Osteocyte (in vitro differentiated cells): ENCODE results near the gene INHBE. TPM values are rescaled to one million over a fixed set of nuclear protein-coding genes. Genes with fewer than 3 reads are reported as not detected.

ENCODE experiments used
- total RNA-seq: library from RNA; stranded (reverse); gene quantifications from 2 replicates; pipeline ENCODE4 v1.2.1, GENCODE V29; 2021

INHBE gene
- total RNA-seq, 1 donor from 2014 or later: 1.3 TPM

Other genes with a start within 250 kb of the INHBE start
- 62.6 and 63.8 TPM in 2 replicates for gene NXPH4, start 238.5 kb upstream of the INHBE start, total RNA-seq
- gene SHMT2, start 225.6 kb upstream of the INHBE start, total RNA-seq: 263 and 290 TPM in 2 replicates
- 1.8 and 2.4 TPM in 2 replicates for gene STAC3, start 204.1 kb upstream of the INHBE start, total RNA-seq
- gene R3HDM2, start 24.3 kb upstream of the INHBE start, total RNA-seq: 62.2 and 65.0 TPM in 2 replicates
- not detected in 2 replicates for gene INHBC, start 20.5 kb upstream of the INHBE start, total RNA-seq
- gene GLI1, start 4.5 kb downstream of the INHBE start, total RNA-seq: 3.5 and 7.7 TPM in 2 replicates
- 1.5 and 2.1 TPM in 2 replicates for gene ARHGAP9, start 24.6 kb downstream of the INHBE start, total RNA-seq
- 364 and 401 TPM in 2 replicates for gene MARS1, start 32.8 kb downstream of the INHBE start, total RNA-seq
- 89.9 and 95.7 TPM in 2 replicates for gene DDIT3, start 65.2 kb downstream of the INHBE start, total RNA-seq
- 104 and 105 TPM in 2 replicates for gene MBD6, start 67.5 kb downstream of the INHBE start, total RNA-seq
- 149 and 155 TPM in 2 replicates for gene DCTN2, start 91.9 kb downstream of the INHBE start, total RNA-seq
- 0.43 and 0.73 TPM in 2 replicates for gene KIF5A, start 94.7 kb downstream of the INHBE start, total RNA-seq
- gene PIP4K2C, start 135.9 kb downstream of the INHBE start, total RNA-seq: 30.4 and 34.9 TPM in 2 replicates
- gene DTX3, start 149.5 kb downstream of the INHBE start, total RNA-seq: 26.5 and 29.9 TPM in 2 replicates
- gene ARHGEF25, start 156.1 kb downstream of the INHBE start, total RNA-seq: 25.8 and 27.6 TPM in 2 replicates
- 5.6 and 6.9 TPM in 2 replicates for gene B4GALNT1, start 177.9 kb downstream of the INHBE start, total RNA-seq
- 338 and 363 TPM in 2 replicates for gene OS9, start 238.8 kb downstream of the INHBE start, total RNA-seq